Common myeloid progenitor, CD34-positive (primary cell): ENCODE data around the gene UBALD1.

Experiments used
- CTCF ChIA-PET: fragments of 350-600 bp; sonication (Branson Sonifier 250); formaldehyde crosslinking; loops from one replicate; lab custom pipeline; 2021; ENCODE audit warnings: antibody characterized with exemption; lab: Charles Lee
- POLR2A ChIA-PET: fragments of 350-600 bp; sonication (Branson Sonifier 250); formaldehyde crosslinking; loops from one replicate; lab custom pipeline; 2021; ENCODE audit warnings: antibody characterized with exemption; lab: Charles Lee
- DNase-seq, 3 donors: peaks; one replicate each; pipeline versions ENCODE4 v3.0.0 to v3.0.0-alpha.2; 2013
- H3K27ac ChIP-seq, 2 experiments: 1 replicate in 1 of 2; 2 replicates in 1 of 2; pipeline ENCODE4 v1.7.0; 2013; ENCODE audit warnings: inconsistent platforms in 2 of 2, low read length in 2 of 2, mild to moderate bottlenecking in 2 of 2, low read depth in 1 of 2, moderate library complexity in 1 of 2; ENCODE audit not compliant: severe bottlenecking in 2 of 2, insufficient read depth in 1 of 2, poor library complexity in 1 of 2
- H3K27me3 ChIP-seq, 5 experiments: replicated peaks in 2 of 5; 1 replicate in 3 of 5; 2 replicates in 2 of 5; pipeline versions ENCODE4 v1.6.1 to v1.7.0; 2013; ENCODE audit warnings: low read length in 4 of 5, mild to moderate bottlenecking in 2 of 5, moderate library complexity in 2 of 5, inconsistent platforms in 1 of 5; ENCODE audit not compliant: insufficient read depth in 5 of 5, control insufficient read depth in 4 of 5
- H3K36me3 ChIP-seq, 4 experiments: 1 replicate in 2 of 4; 2 replicates in 2 of 4; pipeline versions ENCODE4 v1.6.1 to v1.7.0; 2013; ENCODE audit warnings: low read length in 3 of 4, control low read depth in 1 of 4, mild to moderate bottlenecking in 1 of 4; ENCODE audit not compliant: control insufficient read depth in 4 of 4, insufficient read depth in 4 of 4
- H3K4me1 ChIP-seq, 4 experiments: 1 replicate in 3 of 4; 2 replicates in 1 of 4; pipeline versions ENCODE4 v1.6.1 to v1.7.1; 2013; ENCODE audit warnings: low read length in 3 of 4, mild to moderate bottlenecking in 3 of 4, control low read depth in 1 of 4, inconsistent platforms in 1 of 4, moderate library complexity in 1 of 4; ENCODE audit not compliant: control insufficient read depth in 4 of 4, insufficient read depth in 4 of 4; ENCODE audit errors: control extremely low read depth in 1 of 4
- H3K4me3 ChIP-seq, 7 experiments: 1 replicate in 4 of 7; 2 replicates in 3 of 7; pipeline versions ENCODE4 v1.5.1 to v1.7.0; 2013; ENCODE audit warnings: mild to moderate bottlenecking in 7 of 7, low read length in 6 of 7, moderate library complexity in 6 of 7, inconsistent platforms in 2 of 7, low read depth in 2 of 7, control low read depth in 1 of 7; ENCODE audit not compliant: insufficient read depth in 4 of 7, control insufficient read depth in 1 of 7; ENCODE audit errors: extremely low read depth in 1 of 7
- H3K9me3 ChIP-seq, 5 experiments: 1 replicate in 4 of 5; 2 replicates in 1 of 5; pipeline versions ENCODE4 v1.6.1 to v1.7.1; 2013; ENCODE audit warnings: low read length in 4 of 5, mild to moderate bottlenecking in 2 of 5, inconsistent platforms in 1 of 5, low read depth in 1 of 5, moderate library complexity in 1 of 5; ENCODE audit not compliant: control insufficient read depth in 4 of 5, insufficient read depth in 2 of 5; ENCODE audit errors: control extremely low read depth in 1 of 5
- WGBS: methylation state at CpG from one replicate; pipeline ENCODE4 v1.1.5; 2013; ENCODE audit not compliant: insufficient coverage; 5-methylcytosine and 5-hydroxymethylcytosine counted together

UBALD1 gene

DNA sequence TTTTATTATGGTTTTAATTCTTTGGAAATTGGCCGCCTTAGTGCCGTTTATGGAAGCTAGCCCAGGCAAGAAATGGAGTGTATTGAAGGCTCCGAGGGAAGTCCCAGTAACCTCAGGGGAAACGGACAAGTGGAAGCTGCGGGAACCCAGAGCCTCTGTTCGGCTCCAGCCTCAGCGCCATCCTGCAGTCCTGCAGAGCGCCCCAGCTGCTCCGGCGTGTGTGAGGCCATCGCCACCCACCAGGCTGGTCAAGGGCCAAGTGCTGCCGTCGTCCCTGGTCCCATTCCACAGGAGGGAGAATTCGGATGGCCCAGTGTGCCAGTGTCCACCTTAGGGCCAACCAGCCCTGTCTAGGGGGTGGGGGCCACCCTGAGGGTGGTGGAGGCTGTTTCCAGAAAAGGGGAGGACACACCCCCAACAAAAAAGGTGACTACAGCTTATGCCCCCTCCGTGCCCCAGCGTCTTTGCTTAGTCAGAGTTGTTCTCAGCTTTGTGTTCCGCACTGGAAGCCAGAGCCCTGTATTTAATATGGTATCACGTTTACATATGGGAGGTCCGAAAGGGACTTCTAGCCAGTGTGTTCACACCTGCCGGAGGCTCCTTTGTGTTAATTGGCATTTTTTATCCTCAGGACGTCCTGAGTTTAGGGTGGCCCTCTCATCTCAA is 22.9 kb upstream of the UBALD1 start:
- H3K9me3 ChIP-seq, result no peaks in the 10 kb centered on the region
- peaks cover 0 to 29% (median 21%) of the 10 kb centered on the region in 4 experiments for H3K4me1 ChIP-seq
- ChIA-PET POLR2A (no interaction called here), CTCF (interaction anchor here (1.0 to 3.5 kb wide), 4 partner anchors 11 to 21 kb away, joined by 3 to 15 read pairs (median 8); partner anchors contain the start of gene MGRN1)
- no peak for DNase-seq
- H3K4me3 ChIP-seq, result no peak overlapping the region
- no peak overlapping the region for H3K27ac ChIP-seq
- H3K27me3 ChIP-seq, result no peaks in the 10 kb centered on the region
- peaks cover 0 to 32% (median 13%) of the 10 kb centered on the region in 4 experiments for H3K36me3 ChIP-seq
- WGBS, result 99% methylated on average over 21 of the region's 21 CpGs

DNA sequence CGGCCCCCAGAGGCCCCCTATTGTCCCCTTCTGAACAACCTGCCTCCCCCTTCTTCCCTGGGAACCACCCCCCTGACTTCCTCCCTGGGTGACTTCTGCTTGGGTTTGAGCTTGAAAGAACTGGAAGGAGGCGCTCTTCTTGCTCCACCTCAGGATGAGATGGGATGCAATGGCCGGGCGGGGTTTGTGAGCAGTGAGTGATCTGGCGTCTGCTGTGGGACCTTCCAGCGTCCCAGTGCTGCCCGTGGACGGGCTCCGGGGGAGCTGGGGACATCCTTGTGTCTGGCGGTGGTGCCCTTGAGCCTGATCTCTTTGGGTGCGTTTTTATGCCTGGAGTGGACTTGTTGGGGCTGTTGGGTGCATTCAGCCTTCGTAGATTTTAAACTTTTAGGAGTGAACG is 21.5 kb upstream of the UBALD1 start:
- Histone ChIP-seq H3K4me3 (no peak overlapping the region), H3K4me1 (peaks cover 0 to 15% (median 10%) of the 10 kb centered on the region in 4 experiments), H3K9me3 (peaks cover 0 to 6% (median 0%) of the 10 kb centered on the region in 5 experiments), H3K27ac (no peak overlapping the region), H3K36me3 (peaks cover 0 to 32% (median 13%) of the 10 kb centered on the region in 4 experiments), H3K27me3 (no peaks in the 10 kb centered on the region)
- DNase-seq, result no peak
- CTCF ChIA-PET, result interaction anchor here (0.7 to 4.5 kb wide), 5 partner anchors 10 to 320 kb away, joined by 3 to 18 read pairs (median 6); partner anchors contain the start of gene MGRN1
- 92% methylated on average over 12 of the region's 13 CpGs for WGBS
- POLR2A ChIA-PET, result no interaction called here

DNA sequence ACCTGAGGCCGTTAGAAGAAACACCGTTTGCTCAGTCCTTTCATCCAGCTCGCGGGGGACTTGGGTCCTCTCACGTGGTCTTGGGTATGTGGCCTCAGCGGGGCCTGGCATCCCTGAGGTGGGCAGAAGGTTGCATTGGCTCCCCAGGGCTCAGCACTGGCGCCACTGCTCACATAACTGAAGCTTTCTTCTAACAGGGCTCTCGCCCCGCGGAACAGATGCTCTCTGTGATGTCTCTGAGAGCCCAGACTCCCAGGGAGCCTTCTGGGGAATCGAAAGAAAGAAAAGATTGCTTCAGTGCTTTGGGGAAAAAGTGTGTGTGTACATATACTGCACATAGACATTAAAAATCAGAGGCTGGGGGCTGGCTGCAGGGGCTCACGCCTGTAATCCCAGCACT is 20.1 kb upstream of the UBALD1 start:
- WGBS, result 93% methylated on average over 11 of the region's 12 CpGs
- no peak for DNase-seq
- POLR2A ChIA-PET, result no interaction called here
- CTCF ChIA-PET, result interaction anchor here (1.6 to 4.5 kb wide), 3 partner anchors 11 to 15 kb away, joined by 4 to 18 read pairs (median 5); partner anchors contain the start of gene MGRN1
- H3K27me3 ChIP-seq, result no peaks in the 10 kb centered on the region
- peaks cover 0 to 6% (median 0%) of the 10 kb centered on the region in 5 experiments for H3K9me3 ChIP-seq
- H3K27ac ChIP-seq, result no peak overlapping the region
- peaks cover 0 to under 1% (median 0%) of the 10 kb centered on the region in 4 experiments for H3K4me1 ChIP-seq
- H3K4me3 ChIP-seq, result no peak overlapping the region
- H3K36me3 ChIP-seq, result peaks cover 0 to 32% (median 14%) of the 10 kb centered on the region in 4 experiments

GRCh38 chr16:4633910-4634635 is 19.4 kb upstream of the UBALD1 start:
- no peaks in the 10 kb centered on the region for H3K27me3 ChIP-seq
- POLR2A ChIA-PET, result no interaction called here

DNA sequence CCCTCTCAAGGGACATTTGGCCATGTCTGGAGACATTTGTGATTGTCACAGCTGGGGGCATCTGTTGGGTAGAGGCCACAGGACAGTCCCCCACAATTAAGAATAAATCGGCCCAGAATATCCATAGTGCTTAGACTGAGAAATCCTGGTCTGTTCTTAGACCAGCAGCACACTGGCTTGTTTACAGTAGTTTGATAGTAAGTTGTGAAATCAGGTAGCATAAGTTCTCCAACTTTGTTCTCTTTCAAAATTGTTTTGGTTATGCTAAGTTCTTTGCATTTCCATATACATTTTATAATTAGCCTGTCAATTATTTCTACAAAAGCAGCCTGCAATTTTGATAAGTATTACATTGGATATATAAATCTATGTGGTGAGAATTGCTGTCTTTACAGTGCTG is 16.8 kb upstream of the UBALD1 start:
- CTCF ChIA-PET, result interaction anchor here (1.0 to 1.5 kb wide), 2 partner anchors 15 to 19 kb away, joined by 3 to 4 read pairs; no protein-coding TSS in a partner anchor
- 91% methylated on average over 1 of the region's 1 CpG for WGBS
- no peaks in the 10 kb centered on the region for H3K27me3 ChIP-seq
- POLR2A ChIA-PET, result no interaction called here
- H3K36me3 ChIP-seq, result peaks cover 0 to 23% (median 13%) of the 10 kb centered on the region in 4 experiments
- no peak overlapping the region for H3K4me3 ChIP-seq
- H3K27ac ChIP-seq, result no peak overlapping the region
- no peak for DNase-seq
- peaks cover 0 to 10% (median 4%) of the 10 kb centered on the region in 4 experiments for H3K4me1 ChIP-seq
- peaks cover 0 to 6% (median 0%) of the 10 kb centered on the region in 5 experiments for H3K9me3 ChIP-seq

More at GRCh38 chr16:4633910-4634635, 19.4 kb upstream of the UBALD1 start:
- WGBS, result 94% methylated on average over 17 of the region's 20 CpGs
- peaks cover 0 to 32% (median 14%) of the 10 kb centered on the region in 4 experiments for H3K36me3 ChIP-seq
- H3K9me3 ChIP-seq, result peaks cover 0 to 6% (median 0%) of the 10 kb centered on the region in 5 experiments
- no peak overlapping the region for H3K27ac ChIP-seq
- H3K4me1 ChIP-seq, result no peaks in the 10 kb centered on the region
- CTCF ChIA-PET, result interaction anchor here (1.6 to 4.5 kb wide), 3 partner anchors 10 to 16 kb away, joined by 4 to 18 read pairs (median 5); partner anchors contain the start of gene MGRN1
- DNase-seq, result no peak
- H3K4me3 ChIP-seq, result no peak overlapping the region

DNA sequence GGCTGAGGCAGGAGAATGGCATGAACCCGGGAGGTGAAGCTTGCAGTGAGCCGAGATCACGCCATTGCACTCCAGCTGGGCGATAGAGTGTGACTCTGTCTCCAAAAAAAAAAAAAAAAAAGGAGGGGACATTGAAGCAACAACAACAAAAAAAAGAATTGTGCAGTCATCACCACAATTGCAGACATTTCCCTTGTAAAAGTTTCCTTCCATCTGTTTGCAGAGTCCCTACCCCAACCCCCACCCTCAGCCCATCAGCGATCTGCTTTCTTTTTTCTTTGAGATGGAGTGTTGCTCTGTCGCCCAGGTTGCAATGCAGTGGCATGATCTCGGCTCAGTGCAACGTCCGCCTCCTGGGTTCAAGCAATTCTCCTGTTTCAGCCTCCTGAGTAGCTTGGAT is 13.6 kb upstream of the UBALD1 start:
- ChIA-PET POLR2A (no interaction called here), CTCF (no interaction called here)
- no peak overlapping the region for H3K4me3 ChIP-seq
- H3K9me3 ChIP-seq, result peaks cover 0 to 6% (median 0%) of the 10 kb centered on the region in 5 experiments
- DNase-seq, result peak in 2 of 3 donors; percentile 68 to 72
- no peak overlapping the region for H3K27ac ChIP-seq
- WGBS, result 83% methylated on average over 6 of the region's 9 CpGs
- no peaks in the 10 kb centered on the region for H3K27me3 ChIP-seq
- H3K4me1 ChIP-seq, result peaks cover 0 to 27% (median 22%) of the 10 kb centered on the region in 4 experiments
- H3K36me3 ChIP-seq, result peaks cover 0 to 8% (median 3%) of the 10 kb centered on the region in 4 experiments
